Ramos (cell line): ENCODE data around the gene CNNM4.

Experiments
- in situ Hi-C: fragments of 300-500 bp; cut with MboI; formaldehyde crosslinking; loops from one replicate; pipeline ENCODE4 v1.14.3; 2022; ENCODE audit warnings: low sequenced_read_pairs; ENCODE audit not compliant: unreplicated experiment

Gene CNNM4

GRCh38 chr2:96826546-96827278, 66.0 kb downstream of the CNNM4 start:
- in situ Hi-C loops: no loop called here

DNA sequence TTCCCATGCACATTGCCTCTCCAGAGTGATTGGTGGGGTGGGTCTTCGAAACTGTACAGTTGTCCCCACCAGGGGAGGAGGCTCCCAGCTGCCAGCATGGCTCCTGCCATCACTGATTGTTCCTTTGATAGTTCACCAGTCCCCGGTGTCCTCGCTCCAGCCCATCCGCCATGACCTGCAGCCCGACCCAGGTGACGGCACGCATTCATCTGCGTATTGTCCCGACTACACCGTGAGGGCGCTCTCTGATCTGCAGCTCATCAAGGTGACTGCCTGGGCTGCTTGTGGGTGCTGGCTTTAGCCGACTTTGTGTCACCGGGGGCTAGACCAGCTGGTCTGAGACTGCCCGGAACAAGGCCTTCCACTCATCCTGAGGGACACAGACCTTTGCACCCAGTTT, 67.7 kb downstream of the CNNM4 start:
- in situ Hi-C loops: no loop called here

DNA sequence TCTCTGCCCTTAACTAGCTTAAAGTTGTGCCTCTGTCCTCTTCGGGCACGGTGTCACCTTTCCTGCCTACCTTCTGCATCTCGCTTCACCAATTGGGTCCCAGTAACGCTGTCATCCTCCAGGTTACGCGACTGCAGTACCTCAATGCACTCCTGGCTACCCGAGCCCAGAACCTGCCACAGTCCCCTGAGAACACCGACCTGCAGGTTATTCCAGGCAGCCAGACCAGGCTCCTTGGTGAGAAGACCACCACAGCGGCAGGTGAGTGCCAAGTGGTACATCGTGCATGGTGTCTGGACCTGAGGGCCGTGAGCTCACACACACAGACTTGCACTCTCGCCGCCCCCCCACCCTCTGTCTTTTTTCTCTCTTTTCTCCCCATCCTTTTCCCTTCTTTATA, 68.2 kb downstream of the CNNM4 start:
- in situ Hi-C loops: no loop called here

GRCh38 chr2:96830044-96830562, 69.4 kb downstream of the CNNM4 start:
- in situ Hi-C loops: no loop called here

DNA sequence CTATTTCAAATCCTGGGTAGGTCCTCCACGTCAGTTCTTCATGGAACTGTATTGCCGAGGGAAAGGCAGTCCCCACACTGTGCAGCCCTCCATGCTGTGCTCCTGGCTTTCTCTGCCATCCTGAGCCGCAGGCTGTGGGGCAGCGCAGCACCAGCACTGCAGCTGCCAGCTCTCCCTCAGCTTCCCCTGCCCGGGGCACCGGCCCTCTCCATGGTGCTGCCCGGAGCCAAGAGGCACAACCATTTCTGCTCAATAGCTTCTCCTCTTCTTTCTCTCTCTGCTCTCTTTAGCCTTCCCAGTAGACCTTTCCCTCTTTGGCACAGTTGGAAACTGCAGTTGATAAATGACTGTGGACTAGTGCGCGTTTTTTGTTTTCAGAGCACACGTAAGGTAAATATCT, 71.0 kb downstream of the CNNM4 start:
- in situ Hi-C loops: no loop called here

GRCh38 chr2:96832408-96832753, 71.7 kb downstream of the CNNM4 start:
- in situ Hi-C loops: no loop called here

DNA sequence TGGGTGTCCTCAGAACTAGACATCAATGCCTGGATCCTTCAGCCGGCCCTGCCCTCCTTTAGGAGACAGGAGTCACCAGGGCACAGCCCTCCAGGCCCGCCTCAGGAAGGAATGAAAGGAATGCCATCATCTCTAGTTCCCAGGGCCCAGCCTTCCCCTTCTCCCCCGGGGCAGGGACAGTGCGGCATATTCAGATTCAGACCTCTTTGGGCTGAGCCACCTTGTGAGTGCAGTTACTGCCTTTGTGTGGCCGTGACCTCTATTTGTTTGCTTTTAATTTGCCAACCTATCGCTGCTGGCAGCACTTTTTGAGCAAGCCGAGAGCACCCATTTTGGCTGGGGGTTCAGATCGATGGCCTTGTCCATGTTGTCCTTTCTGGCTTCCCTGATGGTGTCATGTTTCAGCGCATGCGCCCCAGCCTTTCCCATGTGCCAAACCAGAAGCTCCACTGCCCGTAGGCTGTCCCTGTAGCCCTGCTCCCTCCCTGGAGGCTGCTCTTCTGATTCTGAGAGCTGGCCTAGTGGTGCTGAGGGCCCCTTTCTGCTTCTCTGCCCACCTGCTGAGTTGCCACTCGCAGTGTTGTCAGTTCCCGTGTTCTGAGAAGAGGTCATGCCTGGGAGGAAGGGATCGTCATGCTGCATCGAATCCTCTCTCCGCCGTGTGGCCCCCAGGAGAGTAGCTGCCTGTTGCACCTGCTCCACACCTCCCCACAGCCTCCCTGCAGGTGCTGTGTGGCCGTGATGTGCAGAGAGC, 72.2 kb downstream of the CNNM4 start:
- in situ Hi-C loops: no loop called here

DNA sequence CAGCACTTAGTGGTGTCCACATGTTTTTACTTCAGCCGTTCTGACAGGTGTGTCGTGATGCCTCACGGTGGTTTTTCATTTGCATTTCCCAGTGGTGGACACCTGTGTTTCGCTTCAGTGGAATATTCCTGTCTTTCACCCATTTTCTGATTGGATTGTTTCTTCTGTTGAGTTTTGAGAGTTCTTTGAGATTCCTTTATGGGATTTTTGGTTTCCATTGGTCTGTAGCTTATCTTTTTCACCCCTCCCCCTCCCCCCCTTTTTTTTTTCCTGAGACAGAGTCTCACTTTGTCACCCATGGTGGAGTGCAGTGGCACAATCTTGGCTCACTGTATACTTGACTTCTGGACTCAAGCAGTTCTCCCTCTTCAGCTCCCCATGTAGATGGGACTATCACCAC, 75.1 kb downstream of the CNNM4 start:
- in situ Hi-C loops: no loop called here

GRCh38 chr2:96837575-96837974, 76.9 kb downstream of the CNNM4 start:
- in situ Hi-C loops: no loop called here

DNA sequence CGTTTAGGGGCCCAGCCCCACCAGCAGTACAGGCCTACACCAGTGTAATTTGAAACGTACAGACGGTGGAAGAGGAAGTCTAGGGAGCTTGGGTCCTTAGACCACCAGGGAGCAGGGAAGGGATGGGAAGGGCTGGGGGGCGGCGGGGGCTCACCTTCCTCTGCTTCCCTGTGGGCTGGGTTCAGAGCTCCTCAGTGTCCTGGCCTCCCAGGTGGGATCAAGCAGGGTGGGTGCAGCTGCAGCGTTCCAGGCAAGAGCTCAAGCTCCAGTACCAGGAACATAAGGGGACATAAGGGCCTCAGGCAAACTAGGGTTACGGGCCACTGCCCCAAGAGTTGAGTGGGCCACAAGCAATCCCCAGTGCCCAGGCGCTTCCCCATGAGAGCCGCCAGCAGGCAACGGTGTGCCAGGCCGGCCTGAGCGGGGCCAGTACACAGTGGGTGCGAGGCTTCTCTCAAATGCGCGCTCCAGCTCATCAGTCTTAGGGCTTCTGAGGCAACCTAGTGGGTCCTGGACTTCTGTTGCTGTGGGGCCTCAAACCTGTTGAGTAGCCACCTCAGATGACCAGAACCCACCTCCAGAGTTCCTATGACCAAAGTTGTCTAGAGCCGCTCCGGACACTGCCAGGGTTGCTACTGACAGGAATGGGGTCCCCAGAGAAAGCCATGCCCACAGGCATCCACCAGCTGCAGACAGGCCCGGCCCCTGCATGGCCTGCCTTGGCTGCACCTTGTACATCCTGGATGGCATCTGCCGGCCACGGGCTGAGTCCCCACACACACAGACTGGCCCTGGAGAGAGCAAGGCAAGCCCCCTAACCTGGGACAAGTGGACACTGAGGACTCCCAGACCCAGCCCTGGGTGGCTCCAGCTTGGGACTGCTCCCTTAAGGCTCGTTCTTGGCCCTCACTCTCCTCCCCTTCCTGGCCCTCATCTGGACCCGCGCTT, 77.9 kb downstream of the CNNM4 start:
- in situ Hi-C loops: no loop called here

- in situ Hi-C loops: no loop called here
These were observed 78.7 kb downstream of the CNNM4 start for GRCh38 chr2:96839293-96839874.

- in situ Hi-C loops: no loop called here
These were observed 79.5 kb downstream of the CNNM4 start for GRCh38 chr2:96839875-96840850.

DNA sequence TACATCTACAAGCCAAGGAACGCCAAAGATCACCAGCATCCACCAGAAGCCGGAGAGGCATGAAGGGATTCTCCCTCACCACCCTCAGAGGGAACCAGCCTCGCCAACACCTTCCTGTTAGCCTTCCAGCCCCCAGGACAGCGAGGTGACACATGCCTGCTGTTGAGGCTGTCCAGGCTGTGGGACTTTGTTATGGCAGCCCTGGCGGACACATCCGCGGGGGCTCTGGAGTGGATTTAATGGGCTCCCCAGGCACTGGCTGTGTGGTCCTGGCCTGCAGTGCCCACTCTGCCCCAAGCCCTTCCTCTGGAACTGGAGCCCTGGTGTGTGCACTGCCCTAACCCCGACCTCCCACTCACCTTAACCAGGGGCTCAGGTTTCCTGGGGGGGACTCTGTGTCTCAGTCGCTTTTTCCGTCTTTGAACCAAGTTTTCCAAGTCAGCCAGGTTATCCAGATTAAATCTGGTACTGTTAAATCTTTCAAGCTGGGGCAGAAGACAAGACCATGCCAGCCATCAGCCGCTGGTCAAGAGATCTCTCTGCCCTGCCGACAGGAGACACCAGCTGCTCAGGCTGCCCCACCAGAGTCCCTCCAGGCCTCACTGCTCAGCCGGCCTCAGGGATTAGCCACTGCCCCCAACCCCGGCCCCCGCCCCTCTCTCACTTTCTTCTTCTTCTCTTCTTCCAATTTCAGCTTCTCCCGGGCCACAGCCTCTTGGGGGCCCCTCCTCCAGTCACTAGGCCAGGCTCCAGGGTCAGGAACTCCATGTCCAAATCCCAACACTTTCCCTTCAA, 81.2 kb downstream of the CNNM4 start:
- in situ Hi-C loops: no loop called here

DNA sequence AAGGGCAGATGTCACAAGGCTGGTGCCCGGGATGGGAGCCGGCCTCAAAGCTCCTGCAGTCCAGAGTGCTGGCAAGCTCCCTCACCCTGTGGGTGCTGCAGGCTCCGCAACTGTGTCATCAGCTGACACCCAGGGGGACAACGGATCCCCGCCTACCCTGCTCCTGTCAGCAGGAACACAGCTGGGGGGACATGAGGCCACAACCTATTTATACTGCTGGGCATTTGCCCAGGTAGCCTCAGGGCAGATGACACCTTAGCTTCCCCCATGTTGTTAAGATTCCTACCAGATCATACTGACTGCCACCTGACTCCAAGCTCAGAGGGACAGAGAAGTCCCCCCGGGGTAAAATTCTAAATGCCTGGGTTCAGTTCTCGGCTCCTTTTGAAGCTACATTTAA, 81.9 kb downstream of the CNNM4 start:
- in situ Hi-C loops: no loop called here

GRCh38 chr2:96843538-96844268, 83.0 kb downstream of the CNNM4 start, which contains the start of gene ANKRD23:
Gene ANKRD23, minus strand, starts transcription at chr2:96844021. Its CDS starts 29 bp downstream, at chr2:96843992.
- in situ Hi-C loops: no loop called here

DNA sequence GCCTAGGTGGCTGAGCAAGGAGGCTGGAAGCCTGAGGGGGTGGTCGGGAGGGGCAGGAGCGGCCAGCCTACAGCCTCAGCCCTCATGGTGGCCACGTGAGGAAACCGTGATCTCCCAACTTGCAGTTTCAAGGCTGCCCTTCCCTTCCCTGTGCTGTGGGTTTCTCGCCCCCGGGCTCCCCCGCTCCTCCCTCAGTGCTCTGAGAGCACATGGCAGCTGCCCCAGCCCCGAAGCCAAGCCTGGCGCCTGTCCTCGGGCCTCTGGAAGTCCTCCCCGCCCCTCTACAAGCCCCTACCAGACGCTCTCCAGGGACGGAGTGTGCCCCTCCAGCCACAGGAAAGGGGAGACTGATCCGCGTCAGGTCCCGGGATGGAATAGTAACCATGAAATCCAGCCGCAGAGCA, 83.7 kb downstream of the CNNM4 start:
- in situ Hi-C loops: no loop called here

DNA sequence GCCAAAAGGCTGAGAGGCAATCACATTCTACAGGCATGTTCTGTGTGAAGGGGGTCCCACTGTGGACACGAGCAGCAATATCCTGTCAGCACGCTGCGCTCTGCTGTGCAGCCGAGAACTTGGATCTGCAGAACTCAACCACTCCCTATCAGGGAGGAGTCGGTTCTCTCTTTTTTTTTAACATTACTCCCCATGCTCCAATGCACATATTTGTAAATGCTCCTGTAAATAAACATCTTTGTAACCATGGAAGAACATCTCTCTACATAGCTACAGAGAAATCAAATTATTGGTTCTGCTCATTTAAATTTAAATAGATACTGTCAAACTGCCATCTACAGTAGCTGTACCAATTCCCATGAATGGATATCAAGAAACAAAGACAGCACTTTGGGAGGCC, 86.1 kb downstream of the CNNM4 start:
- in situ Hi-C loops: no loop called here

DNA sequence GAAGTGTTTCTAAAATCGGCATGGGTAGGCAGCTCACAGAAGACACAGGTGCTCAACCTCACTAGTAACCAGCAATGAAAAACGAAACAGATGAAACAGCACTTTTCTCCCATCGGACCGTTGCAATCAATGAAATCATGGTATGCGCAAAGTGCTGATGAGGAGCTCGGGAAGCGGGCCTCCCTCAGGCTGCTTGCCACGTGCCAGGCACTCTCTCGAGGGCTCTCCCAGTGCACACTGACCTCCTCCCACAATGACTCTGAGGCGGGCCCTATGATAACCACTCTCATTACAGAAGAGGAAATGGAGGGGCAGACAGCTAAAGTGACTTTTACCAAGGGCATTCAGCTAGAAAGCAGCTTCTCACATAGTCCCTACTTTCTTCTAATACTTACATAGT, 86.9 kb downstream of the CNNM4 start:
- in situ Hi-C loops: no loop called here
